Omental fat pad (tissue), 4 donors: ENCODE measurements around the gene FLT4. TPM values are rescaled to one million over a fixed set of nuclear protein-coding genes. Genes with fewer than 3 reads are reported as not detected.

ENCODE experiments used
- ATAC-seq: fragments of 150-250 bp; one replicate; pipeline ENCODE4 v1.9.1; 2016; ENCODE audit warnings: mild to moderate bottlenecking, moderate library complexity; ENCODE audit not compliant: low FRiP score
- DNase-seq: peaks from one replicate; pipeline ENCODE4 v3.0.0-alpha.2; 2019; ENCODE audit warnings: low spot score
- CTCF ChIP-seq, 3 donors: fragments of 450-650 bp; IDR thresholded peaks; one replicate each; pipeline ENCODE4 v1.5.1; 2016 to 2017; ENCODE audit warnings: antibody characterized with exemption in 3 of 3, mild to moderate bottlenecking in 3 of 3, moderate library complexity in 2 of 3
- total RNA-seq, 4 donors: library from RNA; depleted of rRNA; stranded (reverse); fragments of >200 nt; gene quantifications; one replicate each; pipeline ENCODE4 v1.1.0, GENCODE V29; 2016

Gene FLT4
- total RNA-seq, 4 donors from 2014 or later, result 8.9 to 50.6 (median 15.4) TPM

- TF ChIP-seq CTCF (IDR thresholded peaks at IDR 0.05), result no peak
- DNase-seq, result no peak
- ATAC-seq, result no peak
These were observed 19.5 kb downstream of the FLT4 start for GRCh38 chr5:180629831-180630382.

GRCh38 chr5:180628827-180629750 lies 20.3 kb downstream of the FLT4 start:
- TF ChIP-seq CTCF (IDR thresholded peaks at IDR 0.05), result no peak
- ATAC-seq (no peak), DNase-seq (no peak)

- DNase-seq (no peak), ATAC-seq (no peak)
- TF ChIP-seq CTCF (IDR thresholded peaks at IDR 0.05), result no peak
These were observed 21.2 kb downstream of the FLT4 start for GRCh38 chr5:180628211-180628610.

GRCh38 chr5:180627386-180628120 lies 21.8 kb downstream of the FLT4 start:
- DNase-seq (no peak), ATAC-seq (no peak)
- no peak for TF ChIP-seq CTCF (IDR thresholded peaks at IDR 0.05)

GRCh38 chr5:180626661-180627385 lies 22.6 kb downstream of the FLT4 start:
- DNase-seq, result no peak
- ATAC-seq, result no peak
- TF ChIP-seq CTCF (IDR thresholded peaks at IDR 0.05), result no peak

GRCh38 chr5:180625791-180626660 lies 23.4 kb downstream of the FLT4 start:
- TF ChIP-seq CTCF (IDR thresholded peaks at IDR 0.05), result no peak
- no peak for DNase-seq
- ATAC-seq, result no peak
